ENCODE results near the gene TSPYL4.

TSPYL4 gene

GRCh38 chr6:116221067-116221466, 32.8 kb downstream of the TSPYL4 start:
- DNase-seq: no peak

- DNase-seq: no peak
These were observed 35.0 kb downstream of the TSPYL4 start for GRCh38 chr6:116218866-116219265.

GRCh38 chr6:116218172-116218633, 35.7 kb downstream of the TSPYL4 start:
- no peak for DNase-seq

GRCh38 chr6:116217069-116217468, 36.8 kb downstream of the TSPYL4 start:
- no peak for DNase-seq

- no peak for DNase-seq
These were observed 38.5 kb downstream of the TSPYL4 start for GRCh38 chr6:116215414-116215813.

GRCh38 chr6:116214681-116215080, 39.2 kb downstream of the TSPYL4 start:
- no peak for DNase-seq

- no peak for DNase-seq
These were observed 43.0 kb downstream of the TSPYL4 start for GRCh38 chr6:116210750-116211425.

GRCh38 chr6:116210316-116210715, 43.6 kb downstream of the TSPYL4 start:
- DNase-seq: no peak

- DNase-seq: no peak
These were observed 45.7 kb downstream of the TSPYL4 start for GRCh38 chr6:116208056-116208785.

- DNase-seq: no peak
These were observed 47.5 kb downstream of the TSPYL4 start for GRCh38 chr6:116206231-116206903.

- no peak for DNase-seq
These were observed 48.6 kb downstream of the TSPYL4 start for GRCh38 chr6:116205281-116205680.

- no peak for DNase-seq
These were observed 52.3 kb downstream of the TSPYL4 start for GRCh38 chr6:116201538-116201937.

- DNase-seq: no peak
These were observed 53.1 kb downstream of the TSPYL4 start for GRCh38 chr6:116200619-116201249.

Measured in activated CD4-positive, alpha-beta T cell treated with anti-CD3 and anti-CD28 coated beads for 4 hours (primary cell).